ENCODE results near the gene PMFBP1.
A peak's percentile ranks its signal among the peaks of the same experiment; 100 is the strongest.

PMFBP1 gene

DNA sequence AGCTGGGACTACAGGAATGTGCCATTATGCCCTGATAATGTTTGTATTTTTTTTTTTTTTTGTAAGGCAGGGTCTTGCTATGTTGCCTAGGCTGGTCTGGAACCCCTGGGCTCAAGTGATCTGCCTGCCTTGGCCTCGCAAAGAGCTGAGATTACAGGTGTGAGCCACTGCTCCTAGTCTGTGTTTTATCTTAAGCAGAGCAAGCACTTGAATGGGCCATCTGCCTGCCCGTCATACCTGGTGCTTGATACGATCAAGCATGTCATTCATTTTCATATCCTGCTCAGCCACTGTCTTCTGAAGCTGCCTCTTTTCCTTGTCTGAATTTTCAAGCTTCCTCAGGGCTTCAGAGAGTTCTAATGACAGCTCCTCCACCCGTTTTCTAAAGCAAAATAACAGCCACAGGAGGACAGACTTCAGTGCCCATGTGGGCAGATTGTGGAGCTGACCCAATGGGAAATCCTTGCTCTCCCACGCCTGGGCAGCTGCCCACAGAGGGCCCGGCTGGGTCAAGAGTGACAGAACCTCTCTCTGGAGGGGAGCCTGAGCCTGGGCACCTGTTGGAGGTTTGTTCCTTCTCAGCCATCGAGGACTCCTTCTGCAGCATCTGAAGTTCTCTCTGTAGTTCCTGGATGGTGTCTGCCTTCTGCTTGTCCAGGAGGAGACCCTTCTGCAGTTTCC lies 41.8 kb downstream of the PMFBP1 start:
- DNase-seq, result no peak

DNA sequence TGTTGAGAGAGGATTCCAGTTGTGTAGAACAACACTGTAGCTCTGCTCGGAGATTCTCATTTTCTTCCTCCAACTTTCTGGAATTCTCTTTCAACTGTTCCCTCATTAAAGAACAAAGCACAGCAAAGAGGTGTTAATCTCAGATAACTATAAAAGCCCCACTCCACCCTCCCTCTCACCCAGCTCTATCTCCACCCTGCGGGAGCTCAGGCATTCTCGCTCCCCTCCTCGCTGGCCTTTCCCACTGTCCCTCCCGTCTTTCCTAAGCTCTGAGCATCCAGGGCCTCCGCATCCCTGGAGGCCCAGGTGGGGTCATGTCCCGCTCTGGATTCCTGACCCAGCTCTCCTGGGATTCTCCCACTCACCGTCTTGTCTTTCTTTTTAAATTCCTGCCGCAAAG lies 43.3 kb downstream of the PMFBP1 start:
- DNase-seq, result no peak

DNA sequence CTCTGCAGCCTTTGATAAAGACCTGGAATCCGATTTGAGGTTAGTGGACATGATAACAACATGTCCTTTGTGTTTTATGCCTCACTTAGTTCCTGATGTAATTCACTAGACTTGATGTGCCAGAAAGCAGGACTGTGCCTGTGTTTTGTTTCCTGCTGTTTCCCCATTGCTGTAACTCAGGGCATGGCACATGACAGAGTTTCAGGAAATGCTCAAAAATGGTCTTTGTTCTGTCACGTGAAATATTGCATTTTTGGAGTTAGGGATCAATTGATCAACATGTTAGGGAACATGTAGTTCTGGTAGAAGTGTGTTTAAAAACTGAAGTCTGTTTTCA lies 45.6 kb downstream of the PMFBP1 start:
- no peak for DNase-seq

DNA sequence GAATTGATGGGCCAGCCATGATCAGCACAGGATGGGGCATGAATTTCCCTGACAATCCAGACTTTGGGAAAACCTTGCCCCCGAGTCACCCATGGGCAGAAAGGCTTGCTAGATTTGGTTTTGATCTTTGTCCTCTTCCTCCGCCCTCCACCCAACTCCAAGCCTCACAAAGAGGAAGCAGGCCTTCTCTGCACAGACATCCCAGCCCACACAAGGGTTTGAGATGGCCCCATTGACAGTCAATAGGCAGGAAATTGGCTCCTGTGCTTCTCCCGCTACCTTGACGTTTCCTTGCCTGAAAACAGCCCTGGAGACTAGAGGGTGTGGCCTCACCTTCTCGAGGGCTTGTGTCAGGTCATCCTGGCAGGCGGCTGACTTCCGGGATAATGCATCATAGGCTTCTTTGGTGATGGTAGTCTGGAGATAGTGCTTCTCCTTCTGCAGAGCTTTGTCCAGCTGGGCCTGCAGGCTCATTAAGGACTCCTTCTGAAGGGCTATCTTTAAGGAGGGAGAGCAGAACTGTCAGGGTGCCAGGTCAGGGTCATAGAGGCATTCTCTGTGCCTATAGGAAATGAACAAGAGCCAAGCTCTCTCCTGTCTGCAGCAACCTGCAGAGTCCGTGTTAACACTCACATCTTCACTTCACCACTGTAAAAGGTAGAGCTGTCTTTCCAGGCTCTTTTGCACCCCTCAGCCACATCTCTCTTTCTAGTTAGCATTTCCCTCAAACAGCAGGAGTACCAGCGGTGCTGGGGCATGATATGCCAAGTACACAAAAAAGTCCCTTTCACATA lies 46.1 kb downstream of the PMFBP1 start:
- DNase-seq, result no peak

DNA sequence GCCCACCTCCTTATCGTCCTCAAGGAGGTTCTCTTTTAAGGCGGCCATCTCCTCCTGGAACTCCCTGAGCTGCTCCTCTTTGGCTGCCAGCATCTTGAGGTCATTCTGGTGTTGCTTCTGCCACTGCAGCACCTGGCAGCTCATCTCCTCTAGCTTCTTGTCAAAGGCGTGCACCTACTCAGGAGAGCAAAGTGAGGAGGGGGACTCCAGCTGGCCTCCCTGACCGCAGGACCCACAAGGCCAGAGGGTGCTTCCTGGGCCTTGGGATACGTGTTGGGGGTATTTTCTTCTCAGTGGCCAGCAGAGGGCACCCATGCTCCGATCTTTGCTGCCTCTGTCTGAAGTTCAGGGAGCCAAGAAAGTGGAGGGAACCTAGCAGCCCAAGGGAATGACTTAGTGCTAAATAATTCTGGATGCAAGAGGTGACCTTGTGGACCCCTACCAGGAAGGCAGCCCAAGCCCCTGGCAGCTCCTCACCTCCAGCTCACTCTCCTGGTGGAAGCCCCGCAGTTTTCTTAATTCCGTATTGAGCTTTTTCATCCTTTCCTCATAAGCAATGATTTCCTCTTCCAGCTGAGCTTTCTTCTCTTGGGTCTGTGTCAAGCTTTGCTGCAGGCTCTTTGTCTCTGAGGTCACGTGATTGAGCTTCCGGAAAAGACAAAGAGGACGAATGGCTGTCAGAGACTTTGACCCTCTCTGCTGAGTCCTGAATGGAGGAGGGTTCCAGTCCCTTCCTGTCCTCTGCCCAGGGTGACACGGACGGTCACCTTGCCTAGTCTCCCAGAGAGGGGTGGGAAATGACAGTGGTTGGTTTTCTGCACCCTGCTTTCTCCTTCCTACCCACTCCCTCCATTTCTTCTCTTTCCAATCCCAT lies 47.0 kb downstream of the PMFBP1 start:
- peak; percentile 28 for DNase-seq

DNA sequence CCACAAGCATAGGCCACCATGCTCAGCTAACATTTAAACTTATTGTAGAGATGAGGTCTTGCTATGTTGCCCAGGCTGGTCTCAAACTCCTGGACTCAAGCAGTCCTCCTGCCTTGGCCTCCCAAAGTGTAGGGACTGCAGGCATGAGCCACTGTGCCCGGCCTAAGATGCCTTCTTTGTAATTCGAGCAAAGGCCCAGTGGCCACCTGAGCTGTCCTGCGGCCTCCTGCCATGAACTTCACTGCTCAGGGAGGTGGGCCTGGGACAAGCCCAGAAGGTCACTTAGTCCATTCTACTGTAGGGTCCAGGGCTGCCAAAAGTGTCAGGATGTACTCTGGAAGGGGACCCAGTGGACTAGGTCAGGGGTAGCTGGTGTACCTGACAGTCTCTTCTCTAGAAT lies 47.8 kb downstream of the PMFBP1 start:
- DNase-seq, result no peak

DNA sequence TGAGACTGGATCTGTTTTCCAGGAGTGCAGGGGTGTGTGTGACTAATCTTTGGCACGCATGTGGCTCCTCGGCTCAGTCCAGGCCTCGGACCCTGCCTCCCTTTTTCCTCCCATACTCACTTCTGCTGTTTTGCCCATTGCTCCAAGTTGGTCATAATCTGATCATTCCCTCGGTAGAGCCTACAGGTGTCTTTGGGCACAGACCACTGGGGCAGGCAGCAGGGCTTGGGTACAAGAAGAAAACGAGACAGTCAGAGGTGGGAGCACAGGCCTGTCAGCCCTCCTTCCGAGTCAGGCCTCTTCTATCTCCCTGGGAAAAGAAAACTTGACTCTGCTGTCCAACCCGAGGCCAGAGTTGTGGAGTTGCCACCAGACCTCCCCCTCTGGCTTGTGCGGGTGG lies 48.5 kb downstream of the PMFBP1 start:
- no peak for DNase-seq

DNA sequence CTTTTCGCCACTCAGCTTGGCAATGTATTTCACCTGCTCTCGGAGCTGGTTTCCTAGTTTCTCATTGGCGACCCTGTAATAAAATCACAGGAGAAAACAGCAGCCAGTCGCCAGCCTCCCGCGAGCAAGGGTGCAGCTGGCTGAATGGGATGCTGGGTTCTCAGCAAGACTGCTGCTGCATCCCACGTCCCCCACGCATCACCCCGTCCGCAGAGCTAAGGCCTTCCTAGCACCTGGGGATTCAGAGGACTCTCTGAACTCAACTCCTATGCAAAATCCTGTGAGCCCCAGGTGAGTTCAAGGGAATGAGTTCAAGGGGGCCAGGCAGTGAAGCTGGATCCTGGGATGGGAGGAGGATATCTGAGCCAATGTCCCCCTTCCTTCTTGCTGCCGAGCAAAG lies 49.0 kb downstream of the PMFBP1 start:
- no peak for DNase-seq

DNA sequence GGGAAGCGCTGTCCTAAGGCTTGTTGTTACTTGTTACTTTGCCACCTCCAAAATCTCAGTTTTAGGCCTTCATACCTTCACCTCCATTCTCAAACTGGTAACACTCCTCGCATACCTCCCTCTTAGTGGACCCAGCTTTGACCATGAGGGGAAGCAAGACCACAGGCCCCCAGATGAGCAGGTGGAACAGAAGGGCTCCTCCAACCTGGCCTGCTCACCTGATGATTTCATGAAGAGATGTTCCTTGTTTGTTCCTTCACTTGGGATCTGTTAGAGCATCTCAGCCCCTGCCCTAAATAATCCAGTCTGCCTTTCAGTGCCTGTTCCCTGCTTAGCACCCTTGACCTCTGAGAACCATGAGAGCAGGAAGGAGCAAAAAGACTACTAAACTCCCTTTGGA lies 49.6 kb downstream of the PMFBP1 start:
- no peak for DNase-seq

DNA sequence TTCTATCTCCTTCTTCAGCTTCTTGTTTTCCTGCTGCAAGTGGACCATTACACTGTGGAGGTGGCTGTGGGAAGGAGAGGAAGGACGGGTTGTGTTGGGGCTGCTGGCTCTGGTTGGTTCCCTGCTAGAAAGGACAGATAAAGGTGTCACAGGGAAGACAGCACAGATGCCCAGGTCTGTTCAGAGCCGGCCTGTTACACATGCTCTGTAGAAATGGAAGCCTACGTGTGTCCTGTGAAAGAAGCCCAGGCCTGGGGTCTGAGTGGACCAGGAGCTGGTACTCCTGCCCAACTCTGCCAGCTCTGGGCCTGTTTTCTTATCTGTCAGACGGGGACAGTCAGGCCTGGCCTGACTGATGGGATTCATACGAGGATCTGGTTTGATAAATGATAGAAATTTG lies 51.9 kb downstream of the PMFBP1 start:
- DNase-seq, result no peak

DNA sequence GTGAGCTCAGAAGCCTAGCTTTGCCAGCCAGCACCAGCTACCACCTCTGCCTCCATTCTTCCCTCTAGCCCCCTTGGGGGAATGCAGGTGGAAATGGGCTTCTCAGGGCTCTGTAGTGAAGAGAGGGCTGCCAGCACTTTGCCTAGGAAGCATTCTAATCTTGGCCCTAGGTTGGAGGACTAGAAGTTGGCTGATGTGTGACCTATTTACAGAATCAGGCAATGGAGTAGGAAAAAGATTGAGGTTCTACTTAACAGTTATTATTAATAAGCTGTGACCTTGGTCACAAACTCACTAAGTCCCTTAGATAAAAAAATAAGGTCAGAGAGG lies 58.4 kb downstream of the PMFBP1 start:
- no peak for DNase-seq

DNA sequence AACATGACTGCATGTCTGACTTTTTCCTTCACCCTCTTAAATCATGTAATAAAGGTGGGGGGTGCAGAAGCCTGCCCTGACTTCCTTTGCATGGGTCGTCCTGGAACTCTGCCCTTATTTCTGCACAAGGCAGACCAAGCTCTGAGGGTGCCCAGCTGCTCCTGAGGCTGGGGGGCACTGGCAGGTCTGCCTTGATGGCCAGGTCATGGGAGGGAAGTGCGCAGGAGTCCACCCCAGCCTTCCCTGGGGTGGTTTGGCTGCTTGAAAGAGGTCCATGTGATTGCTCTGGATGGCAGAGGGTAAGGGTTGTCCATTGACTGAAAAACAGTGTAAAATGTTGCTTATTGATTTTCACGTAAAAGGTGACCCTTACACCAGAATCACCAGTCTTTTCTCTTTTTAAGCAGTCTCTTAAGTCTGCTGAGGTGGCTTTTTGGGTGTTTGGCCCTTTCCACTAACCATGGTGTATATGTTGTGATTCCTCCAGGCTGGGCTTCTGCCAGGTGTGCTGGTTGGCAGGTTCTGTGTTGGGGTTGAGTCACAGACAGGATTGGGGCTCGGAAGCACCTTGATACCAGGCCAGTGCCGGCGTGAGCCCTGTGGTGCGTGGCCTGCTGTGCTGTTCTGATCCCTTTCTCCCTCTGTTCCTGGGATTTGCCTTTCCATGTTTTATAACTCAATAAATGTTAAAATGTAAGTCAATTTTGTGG lies 58.9 kb downstream of the PMFBP1 start:
- no peak for DNase-seq

DNA sequence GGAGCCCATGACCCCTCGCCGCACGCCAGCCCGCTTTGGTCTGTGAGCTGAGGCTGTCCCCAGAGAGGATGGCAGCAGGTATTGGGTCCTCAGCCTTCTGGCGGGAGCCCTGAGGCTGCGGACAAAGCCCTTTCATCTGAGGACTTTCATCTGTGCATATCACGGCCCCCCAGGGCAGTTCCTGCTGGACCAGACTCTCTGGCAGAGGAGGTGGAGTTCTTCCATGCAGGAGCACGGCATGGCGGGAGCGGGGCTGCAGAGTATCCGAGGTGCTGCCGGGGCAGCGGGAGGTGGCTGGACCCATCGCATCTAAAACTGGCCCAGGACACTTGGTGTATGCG lies 59.5 kb downstream of the PMFBP1 start:
- no peak for DNase-seq

DNA sequence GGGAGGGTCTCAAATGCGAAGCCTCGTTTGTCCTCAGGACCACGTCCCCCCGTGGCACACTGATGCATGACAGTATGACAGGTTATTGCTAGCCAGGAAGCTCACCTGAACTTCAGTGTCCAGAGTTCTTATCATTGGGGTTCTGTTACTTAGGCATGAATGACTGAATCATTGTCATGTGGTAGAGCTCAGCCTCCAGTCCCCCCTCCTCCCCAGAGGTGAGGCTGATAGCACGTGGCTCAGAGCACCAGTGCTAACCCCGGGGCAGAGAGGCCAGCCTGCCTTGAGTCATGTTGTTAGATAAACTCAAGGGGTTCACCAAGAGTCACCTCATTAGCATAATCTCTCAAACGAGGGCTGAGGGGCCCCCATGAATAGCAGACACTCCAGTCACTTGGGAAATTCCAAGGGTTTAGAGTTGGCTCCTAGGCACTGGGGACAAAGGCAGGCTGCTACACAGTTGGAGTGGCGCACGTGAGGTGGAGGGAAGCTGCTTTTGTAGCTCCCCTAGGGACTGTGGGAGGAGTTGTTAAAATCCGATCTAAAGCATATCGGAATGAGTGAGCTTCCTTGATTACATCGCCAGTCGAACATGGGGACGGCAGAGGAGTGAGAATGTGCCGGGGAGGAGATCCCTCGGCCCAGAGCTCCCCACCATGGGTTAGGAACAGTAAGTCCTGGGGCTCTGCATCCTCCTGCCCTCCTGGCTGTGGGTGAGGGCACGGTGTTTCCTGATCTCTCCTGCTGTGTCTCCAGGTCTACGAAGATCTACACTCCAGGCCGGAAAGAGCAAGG lies 60.1 kb downstream of the PMFBP1 start:
- no peak for DNase-seq

DNA sequence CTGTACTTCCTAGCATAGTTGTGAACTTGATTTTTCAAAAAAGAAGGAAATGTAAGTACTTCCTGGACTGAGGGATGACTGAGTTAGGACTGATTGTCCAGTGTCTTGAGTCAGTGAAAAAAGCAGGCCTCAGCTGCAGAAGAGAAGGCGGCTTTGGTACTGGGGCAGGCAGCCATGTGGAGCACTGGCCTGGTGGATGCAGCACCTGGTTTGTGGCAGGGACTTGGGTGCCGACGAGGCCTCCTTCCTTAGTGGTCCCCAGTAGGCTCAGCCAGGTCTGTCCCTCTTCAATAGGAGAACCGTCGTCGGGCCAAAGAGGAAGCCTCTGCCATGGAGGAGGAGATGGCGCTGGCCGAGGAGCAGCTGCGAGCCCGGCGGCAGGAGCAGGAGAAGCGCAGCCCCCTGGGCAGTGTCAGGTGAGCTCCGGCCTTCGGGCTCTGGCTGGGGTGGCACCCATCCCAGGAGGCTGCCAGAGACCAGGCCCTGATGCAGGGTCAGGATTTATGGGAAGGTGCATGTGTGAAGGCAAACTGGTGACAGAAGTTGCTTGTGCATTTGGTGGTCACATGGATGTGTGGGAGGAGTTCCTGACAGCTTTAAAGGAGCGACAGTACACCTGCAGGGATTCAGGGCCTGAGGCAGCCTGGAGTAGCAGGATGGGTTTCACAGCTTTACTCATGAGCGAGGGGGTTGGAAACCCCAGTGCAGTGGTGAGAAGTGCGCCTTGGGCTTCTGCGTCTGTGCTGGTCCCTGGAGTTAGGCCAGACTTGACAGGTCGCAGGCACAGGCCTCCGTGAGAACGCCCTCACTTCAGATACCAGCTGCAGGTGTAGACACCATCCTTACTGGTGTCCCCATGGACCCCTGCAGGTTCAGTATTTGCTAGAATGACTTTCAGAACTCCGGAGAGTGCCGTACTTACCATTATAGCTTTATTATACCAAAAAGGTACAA lies 61.0 kb downstream of the PMFBP1 start:
- DNase-seq, result no peak

DNA sequence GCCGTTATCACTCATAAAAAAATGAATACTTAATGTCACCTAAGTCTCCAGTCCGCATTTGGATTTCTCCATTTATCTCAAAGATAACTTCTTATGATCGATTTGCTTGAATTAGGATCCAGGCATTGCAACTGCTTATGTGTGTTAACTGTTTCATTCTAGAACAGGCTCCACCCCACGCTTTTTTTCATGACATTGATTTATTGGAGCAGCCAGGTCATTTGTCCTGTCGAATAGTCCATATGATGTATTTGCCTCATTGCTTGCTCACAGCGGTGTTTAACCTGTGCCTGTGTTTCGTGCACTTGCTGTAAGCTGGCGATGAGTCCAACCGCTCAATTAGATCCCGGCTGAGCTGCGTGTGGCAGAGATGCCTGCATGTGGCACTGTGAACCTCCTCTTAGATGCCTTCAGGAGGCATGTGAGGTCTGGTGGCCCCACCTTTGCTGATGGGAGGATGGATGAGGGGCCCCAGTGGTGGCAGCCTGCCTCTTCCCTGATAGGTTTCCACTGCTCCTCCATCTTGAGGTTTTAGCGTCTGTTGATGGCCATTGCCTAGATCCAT lies 61.9 kb downstream of the PMFBP1 start:
- no peak for DNase-seq

DNA sequence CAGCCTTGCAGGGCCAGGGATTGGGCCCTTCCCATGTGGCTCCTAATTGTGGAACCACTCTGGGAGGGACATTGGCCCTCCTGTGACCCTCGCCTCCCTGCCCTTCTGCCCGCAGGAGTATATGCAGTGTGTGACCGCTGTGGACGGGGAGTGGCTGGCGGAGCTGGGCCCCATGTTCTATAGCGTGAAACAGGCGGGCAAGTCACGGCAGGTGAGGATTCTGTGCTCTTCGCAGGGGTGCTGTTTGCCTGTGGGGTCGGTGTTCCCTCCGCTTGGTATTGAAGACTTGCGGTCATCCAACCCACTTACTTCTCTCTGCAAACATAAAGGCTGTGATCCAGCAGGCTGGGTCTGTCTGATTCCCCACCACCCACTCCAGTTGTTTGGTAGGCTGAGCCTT lies 62.7 kb downstream of the PMFBP1 start:
- DNase-seq, result no peak

DNA sequence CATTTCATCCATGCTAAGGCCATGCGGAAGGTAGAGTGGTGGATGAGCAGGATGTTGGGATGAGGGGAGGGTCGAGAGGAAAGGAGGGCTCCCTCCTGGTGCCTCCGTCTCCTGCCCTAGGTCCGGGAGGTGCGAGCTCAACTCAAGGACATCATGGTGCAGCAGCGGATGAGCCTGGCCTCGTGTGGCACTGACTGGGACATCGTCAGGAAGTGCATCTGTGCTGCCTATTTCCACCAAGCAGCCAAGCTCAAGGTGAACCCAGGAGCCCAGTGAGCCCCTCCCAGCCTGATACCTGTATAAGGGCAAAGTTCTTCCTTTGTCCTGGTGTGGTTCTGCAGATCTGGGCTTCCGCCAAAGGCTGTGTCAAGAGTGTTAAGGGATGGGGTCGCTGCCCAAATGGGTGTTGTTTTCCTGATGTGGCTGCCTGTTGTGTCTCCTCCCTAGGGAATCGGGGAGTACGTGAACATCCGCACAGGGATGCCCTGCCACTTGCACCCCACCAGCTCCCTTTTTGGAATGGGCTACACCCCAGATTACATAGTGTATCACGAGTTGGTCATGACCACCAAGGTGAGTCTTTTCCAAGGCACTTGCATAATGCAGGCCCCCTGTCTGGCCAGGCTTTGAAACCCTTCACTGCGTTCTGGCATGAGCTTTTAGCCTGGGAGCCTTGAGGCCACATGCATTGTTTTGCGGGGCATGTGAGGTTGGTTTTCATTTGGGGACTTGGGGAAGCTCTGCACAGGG lies 63.4 kb downstream of the PMFBP1 start:
- DNase-seq, result no peak

DNA sequence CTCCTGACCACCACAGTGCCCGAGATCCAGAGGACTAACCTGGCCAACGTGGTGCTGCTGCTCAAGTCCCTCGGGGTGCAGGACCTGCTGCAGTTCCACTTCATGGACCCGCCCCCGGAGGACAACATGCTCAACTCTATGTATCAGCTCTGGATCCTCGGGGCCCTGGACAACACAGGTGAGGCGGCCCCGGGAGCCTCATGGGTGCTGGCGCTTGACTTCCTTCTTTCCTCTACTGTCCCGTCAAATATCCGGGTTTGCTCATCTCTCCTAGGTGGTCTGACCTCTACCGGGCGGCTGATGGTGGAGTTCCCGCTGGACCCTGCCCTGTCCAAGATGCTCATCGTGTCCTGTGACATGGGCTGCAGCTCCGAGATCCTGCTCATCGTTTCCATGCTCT lies 64.6 kb downstream of the PMFBP1 start:
- no peak for DNase-seq

DNA sequence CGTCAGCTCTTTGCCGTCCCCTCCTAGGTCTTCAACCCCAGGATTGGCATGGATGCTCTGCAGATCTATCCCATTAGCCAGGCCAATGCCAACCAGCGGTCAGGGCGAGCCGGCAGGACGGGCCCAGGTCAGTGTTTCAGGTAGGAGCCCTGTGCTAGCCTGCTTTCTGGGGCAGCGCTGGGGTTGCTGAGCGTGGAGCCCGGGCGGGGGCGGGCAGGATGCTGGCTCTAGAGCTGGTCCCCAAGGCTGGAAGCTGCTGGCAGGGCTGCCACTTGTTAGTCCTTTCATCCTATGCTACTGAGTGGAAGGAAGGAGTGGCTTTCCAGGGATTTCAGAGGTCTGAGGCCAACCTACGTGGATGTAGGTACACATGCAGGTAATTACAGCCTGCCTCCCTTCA lies 66.0 kb downstream of the PMFBP1 start:
- DNase-seq, result no peak

Measured in central memory CD4-positive, alpha-beta T cell (primary cell).